Activated T-helper 9 cell treated with anti-CD3 and anti-CD28 coated beads, Interleukin-2, amount 50 U/mL, for 16 hours (primary cell): Measurements from ENCODE around the gene FAM151A.
"Not testable (repeated sequence)": the region's sequence is repeated elsewhere in the genome, so short reads cannot be mapped to it uniquely, and the experiment has no call there.

ENCODE experiments used
- DNase-seq: peaks from one replicate; pipeline ENCODE4 v3.0.0-alpha.2; 2020; ENCODE audit warnings: low read depth

FAM151A gene

GRCh38 chr1:54636461-54637446 is 13.4 kb upstream of the FAM151A start:
- not testable (repeated sequence) for DNase-seq

- DNase-seq = not testable (repeated sequence)
These were observed 12.5 kb upstream of the FAM151A start for GRCh38 chr1:54635804-54636203.

GRCh38 chr1:54627196-54627595 is 3.9 kb upstream of the FAM151A start:
- DNase-seq = no peak

DNA sequence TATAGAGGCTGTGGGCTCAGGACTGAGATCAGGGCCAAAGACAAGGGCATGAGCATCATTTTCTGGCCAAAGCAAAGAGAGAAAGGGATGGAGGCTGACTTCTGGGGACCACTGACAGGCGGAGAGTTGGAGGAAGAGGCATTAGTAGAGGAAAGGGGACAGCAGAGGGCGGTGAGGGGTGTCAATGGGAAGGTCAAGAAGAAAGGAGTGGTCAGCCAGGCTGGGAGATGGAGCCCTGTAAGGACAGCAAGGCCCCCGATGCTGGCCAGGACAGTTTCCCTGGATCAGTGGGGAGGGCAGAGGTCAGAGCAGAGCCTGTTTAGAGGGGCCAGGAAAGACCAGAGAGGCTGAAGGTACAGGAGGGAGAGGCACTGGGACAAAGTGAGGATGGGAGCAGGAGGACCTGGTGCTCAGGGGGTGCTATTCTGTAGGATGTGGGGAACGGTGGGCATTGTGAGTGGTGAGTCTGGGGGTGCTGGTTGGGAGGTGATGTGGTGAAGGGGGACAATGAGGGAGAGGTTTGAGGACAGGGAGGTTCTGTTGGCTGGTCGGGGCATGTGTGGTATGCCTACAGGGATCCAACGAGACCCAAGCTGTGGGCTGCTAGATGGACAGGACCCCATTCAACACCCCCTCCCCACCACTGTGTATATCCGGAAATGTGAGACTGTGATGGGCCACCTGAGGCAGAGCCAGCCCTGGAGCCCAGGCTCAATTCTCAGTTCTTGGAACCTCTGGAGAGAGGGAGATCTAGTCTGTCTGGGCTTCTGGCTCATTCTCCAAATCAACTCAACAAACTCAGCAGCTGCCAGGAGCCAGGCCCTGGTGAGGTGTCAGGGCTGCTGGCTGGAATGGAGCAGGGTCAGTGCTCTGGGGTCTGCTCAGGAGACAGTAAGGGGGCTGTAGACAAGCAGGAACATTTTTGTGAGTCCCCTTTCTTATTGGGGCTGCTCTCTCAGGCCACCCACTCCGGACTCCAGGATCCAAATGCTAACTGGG is 1.4 kb upstream of the FAM151A start:
- no peak for DNase-seq

DNA sequence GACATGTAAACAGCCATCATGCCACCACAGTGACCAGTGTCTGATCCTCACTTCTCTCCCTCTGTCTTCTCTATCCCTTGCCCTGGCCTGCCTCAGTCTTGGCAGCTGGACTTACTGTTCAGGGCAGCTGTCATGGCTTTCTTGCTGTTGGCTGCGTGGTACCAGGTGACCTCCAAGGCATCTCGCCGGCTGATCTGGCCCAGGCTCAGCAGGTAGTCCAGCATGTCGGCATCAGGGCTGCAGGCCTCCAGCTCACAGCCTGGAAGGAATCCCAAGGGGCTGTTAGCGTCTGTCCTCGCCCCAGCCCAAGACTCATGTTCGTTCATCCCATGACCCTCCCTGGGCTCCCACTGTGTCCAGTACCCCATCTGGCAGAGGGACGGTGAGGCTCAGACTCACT is 3.6 kb downstream of the FAM151A start:
- no peak for DNase-seq

DNA sequence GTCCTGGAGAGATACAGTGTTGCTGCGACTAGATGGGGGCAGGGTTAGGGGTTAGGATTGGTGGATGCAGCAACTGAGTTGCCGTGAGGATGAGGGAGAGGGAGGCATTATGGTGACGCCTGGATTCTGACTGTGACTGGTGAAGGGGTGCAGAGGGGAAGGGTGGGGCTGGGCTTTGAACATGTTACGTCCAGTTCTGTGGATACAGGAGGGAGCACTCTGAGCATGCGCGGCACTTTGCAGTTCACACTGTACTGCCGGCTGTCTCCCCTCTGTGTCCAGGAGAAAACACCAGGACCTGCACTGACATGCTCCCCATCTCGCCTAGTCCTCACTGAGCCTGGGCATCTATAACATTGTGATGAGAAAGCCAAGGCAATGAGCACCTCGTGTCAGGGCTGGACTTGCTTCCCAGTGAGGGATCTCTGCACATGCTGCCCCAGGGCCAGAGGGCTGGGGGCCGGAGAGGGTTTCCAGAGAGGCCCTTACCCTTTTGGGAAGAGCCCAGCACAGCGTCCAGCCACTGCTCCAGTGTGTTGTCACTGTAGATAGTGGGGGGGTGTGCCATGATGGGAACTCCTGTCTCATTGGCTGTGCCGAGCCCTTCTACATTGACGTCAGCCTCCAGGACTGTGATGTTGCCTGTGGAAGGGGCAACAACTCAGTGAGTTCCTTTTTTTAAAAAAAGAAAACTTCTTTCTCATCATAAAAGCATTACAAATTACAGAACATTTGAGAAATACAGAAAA is 7.6 kb downstream of the FAM151A start:
- no peak for DNase-seq

DNA sequence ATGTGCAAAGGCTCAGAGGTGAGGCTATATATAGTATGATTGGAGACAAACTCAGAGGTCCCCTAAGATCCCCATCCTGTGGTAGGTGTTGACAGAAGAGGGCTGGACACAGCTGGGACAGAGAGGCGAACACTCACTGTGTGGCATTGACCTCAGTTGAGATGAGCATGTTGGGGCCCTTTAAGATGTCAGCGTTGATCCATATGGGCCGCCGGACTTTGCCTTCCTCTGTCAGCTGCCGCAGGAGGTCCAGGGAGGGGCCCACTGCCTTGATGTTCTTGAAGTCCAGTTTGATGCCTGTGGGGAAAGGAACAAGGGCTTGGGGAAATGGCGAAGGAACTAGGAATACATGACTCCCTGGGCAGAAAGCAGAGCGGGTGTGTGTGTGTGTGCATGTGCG is 8.8 kb downstream of the FAM151A start:
- DNase-seq = no peak

GRCh38 chr1:54614024-54614423 is 9.3 kb downstream of the FAM151A start:
- no peak for DNase-seq

GRCh38 chr1:54611621-54612020 is 11.7 kb downstream of the FAM151A start:
- DNase-seq = no peak

DNA sequence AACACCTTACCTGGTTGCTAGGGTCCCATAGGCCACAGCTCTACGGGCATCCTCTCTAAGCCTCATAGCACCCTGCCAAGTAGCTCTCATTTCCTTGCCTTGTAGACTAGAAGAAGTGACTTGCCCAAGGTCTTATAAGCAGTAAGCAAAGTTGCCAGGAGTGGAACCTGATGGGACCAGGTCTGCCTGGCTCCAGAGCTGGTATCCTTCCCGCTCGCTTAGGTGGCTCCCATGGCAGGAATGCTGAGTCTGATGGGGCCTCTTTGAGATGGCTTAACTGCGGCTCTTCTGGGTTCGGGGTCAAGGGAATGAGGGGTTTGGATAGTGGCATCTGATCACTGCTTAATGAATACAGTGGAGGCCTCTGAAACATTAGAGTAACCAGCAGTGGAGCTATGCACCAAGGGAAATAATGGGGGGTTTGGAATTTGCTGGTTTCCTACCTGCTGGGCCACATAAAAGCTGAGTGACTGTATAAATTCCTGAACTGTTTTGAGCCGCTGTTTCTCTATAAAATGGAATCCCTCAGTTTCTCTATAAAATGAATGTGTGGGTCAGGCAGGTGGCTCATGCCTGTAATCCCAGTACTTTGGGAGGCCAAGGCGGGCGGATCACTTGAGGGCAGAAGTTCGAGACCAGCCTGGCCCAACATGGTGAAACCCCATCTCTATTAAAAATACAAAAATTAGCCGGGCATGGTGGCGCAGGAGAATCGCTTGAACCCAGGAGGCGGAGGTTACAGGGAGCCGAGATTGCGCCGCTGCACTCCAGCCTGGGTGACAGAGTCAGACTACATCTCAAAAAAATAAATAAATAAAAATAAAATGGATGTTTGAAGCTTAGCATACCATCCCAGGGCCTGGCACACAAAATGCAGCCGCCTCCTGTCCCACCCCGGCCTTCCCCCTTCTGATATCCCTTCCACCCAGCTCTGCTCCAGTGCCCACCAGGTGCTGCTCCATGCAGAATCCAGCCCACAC is 12.4 kb downstream of the FAM151A start:
- DNase-seq = no peak

DNA sequence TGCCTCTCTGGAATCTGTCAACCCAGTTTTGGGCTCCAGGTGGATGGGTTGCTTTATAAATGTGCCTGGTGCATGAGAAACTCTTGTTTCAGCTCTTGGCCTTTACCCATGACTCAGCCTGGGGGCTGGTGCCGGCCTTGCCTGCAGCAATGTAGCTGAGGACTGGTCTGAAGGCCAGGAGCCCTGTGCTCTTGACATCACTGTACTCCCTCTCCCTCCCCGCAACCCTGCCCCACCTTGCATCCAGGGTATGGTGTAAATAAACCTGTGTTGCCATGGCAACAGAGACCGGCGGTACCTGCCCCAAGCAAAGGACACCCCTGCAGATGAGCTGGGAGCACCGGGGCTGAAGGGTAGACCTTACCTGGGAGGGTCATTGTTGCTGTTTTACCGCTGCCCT is 13.3 kb downstream of the FAM151A start:
- DNase-seq = no peak

GRCh38 chr1:54609301-54609921 is 13.9 kb downstream of the FAM151A start:
- DNase-seq = no peak

DNA sequence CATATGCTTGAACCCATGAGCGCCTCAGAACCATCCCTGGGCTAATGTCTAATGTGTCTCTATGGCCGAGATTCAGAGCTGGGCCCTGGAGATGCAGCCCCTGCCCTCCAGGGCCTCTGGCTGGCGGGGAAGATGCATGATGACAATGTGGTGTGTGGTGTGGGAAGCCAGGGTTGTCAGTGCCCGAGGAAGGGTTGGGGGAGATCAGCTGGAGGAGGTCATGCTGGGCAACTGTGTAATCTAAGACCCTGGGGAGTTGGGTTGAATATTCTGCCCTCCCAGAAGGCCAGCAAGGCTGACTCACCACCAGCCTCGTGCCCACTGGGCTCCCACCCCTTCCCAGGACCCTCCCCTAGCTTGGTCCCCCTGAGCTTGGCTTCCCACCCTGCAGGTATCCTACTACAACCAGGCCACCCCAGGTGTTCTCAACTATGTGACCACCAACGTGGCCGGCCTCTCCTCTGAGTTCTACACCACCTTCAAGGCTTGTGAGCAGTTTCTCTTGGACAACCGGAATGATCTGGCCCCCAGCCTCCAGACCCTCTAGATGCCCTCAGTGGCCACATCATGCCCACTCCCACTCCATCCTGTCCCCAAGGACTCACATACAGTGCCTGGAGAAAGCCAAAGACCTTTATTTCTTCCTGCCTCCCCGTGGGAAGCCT is 14.6 kb downstream of the FAM151A start:
- DNase-seq = no peak

GRCh38 chr1:54607821-54608565 is 15.3 kb downstream of the FAM151A start:
- no peak for DNase-seq

DNA sequence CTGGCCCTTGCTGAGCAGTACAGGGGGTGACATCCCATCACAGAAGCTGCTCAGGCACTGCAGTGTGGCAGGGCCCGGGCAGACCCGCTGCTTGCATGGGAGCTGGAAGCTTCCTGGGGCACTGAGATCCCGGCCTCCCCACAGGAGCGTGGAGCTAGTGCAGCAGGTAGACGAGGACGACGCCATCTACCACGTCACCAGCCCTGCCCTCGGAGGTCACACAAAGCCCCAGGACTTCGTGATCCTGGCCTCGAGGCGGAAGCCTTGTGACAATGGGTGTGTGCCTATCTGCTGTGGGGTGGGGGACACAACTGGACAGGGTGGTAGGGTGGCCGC is 16.4 kb downstream of the FAM151A start:
- no peak for DNase-seq

GRCh38 chr1:54606096-54606989 is 17.0 kb downstream of the FAM151A start:
- no peak for DNase-seq

GRCh38 chr1:54604572-54605370 is 18.6 kb downstream of the FAM151A start:
- no peak for DNase-seq
